Fibroblast of peridontal ligament (primary cell): ENCODE measurements around the gene PCED1B.
"Not testable (repeated sequence)": the region's sequence is repeated elsewhere in the genome, so short reads cannot be mapped to it uniquely, and the experiment has no call there.

Experiments used
- DNase-seq: peaks from one replicate; pipeline ENCODE4 v3.0.0-alpha.2; 2010; ENCODE audit errors: extremely low read depth

PCED1B gene

GRCh38 chr12:47079468-47079980 is at the start of gene PCED1B, which contains the start of gene AMIGO2:
Gene PCED1B, plus strand, starts transcription at chr12:47079621. Its CDS starts 155,443 bp downstream, at chr12:47235064.
Gene AMIGO2, minus strand, starts transcription at chr12:47079959. Its CDS starts 957 bp downstream, at chr12:47079002.
- peak; percentile 71 for DNase-seq

- DNase-seq: no peak
These were observed 49.5 kb upstream of the PCED1B start for GRCh38 chr12:47029903-47030302.

GRCh38 chr12:47032644-47033043 is 46.8 kb upstream of the PCED1B start:
- peak; percentile 86 for DNase-seq

GRCh38 chr12:47033081-47033480 is 46.3 kb upstream of the PCED1B start:
- peak; percentile 27 for DNase-seq

- DNase-seq: no peak
These were observed 45.4 kb upstream of the PCED1B start for GRCh38 chr12:47033789-47034555.

GRCh38 chr12:47034661-47035060 is 44.8 kb upstream of the PCED1B start:
- peak; percentile 32 for DNase-seq

- peak; percentile 35 for DNase-seq
These were observed 43.9 kb upstream of the PCED1B start for GRCh38 chr12:47035484-47035883.

GRCh38 chr12:47038270-47038748 is 41.1 kb upstream of the PCED1B start:
- DNase-seq: peak; percentile 51

- no peak for DNase-seq
These were observed 40.3 kb upstream of the PCED1B start for GRCh38 chr12:47039079-47039478.

- DNase-seq: no peak
These were observed 39.7 kb upstream of the PCED1B start for GRCh38 chr12:47039756-47040155.

- DNase-seq: no peak
These were observed 38.1 kb upstream of the PCED1B start for GRCh38 chr12:47041327-47041726.

GRCh38 chr12:47048541-47048940 is 30.9 kb upstream of the PCED1B start:
- no peak for DNase-seq

- DNase-seq: not testable (repeated sequence)
These were observed 28.1 kb upstream of the PCED1B start for GRCh38 chr12:47051291-47051690.

- no peak for DNase-seq
These were observed 27.1 kb upstream of the PCED1B start for GRCh38 chr12:47052274-47052673.

- DNase-seq: no peak
These were observed 25.5 kb upstream of the PCED1B start for GRCh38 chr12:47053961-47054360.

GRCh38 chr12:47054659-47055058 is 24.8 kb upstream of the PCED1B start:
- DNase-seq: no peak

GRCh38 chr12:47055856-47056255 is 23.6 kb upstream of the PCED1B start:
- DNase-seq: not testable (repeated sequence)

GRCh38 chr12:47056944-47057343 is 22.5 kb upstream of the PCED1B start:
- not testable (repeated sequence) for DNase-seq

- not testable (repeated sequence) for DNase-seq
These were observed 20.8 kb upstream of the PCED1B start for GRCh38 chr12:47058640-47059039.

- peak; percentile 9 for DNase-seq
These were observed 13.9 kb upstream of the PCED1B start for GRCh38 chr12:47065546-47065945.

GRCh38 chr12:47066278-47067025 is 13.0 kb upstream of the PCED1B start:
- DNase-seq: no peak

GRCh38 chr12:47067176-47067575 is 12.2 kb upstream of the PCED1B start:
- DNase-seq: no peak
